Bronchus fibroblast of lung (primary cell): ENCODE results near the gene NXPH1. TPM values are rescaled to one million over a fixed set of nuclear protein-coding genes. Genes with fewer than 3 reads are reported as not detected.

ENCODE experiments used
- total RNA-seq: library from RNA; depleted of rRNA; stranded (reverse); fragments of >200 nt; gene quantifications from 2 replicates; pipeline ENCODE4 v1.2.3, GENCODE V29; 2015

The NXPH1 gene
- not detected in 2 replicates for total RNA-seq

DNA sequence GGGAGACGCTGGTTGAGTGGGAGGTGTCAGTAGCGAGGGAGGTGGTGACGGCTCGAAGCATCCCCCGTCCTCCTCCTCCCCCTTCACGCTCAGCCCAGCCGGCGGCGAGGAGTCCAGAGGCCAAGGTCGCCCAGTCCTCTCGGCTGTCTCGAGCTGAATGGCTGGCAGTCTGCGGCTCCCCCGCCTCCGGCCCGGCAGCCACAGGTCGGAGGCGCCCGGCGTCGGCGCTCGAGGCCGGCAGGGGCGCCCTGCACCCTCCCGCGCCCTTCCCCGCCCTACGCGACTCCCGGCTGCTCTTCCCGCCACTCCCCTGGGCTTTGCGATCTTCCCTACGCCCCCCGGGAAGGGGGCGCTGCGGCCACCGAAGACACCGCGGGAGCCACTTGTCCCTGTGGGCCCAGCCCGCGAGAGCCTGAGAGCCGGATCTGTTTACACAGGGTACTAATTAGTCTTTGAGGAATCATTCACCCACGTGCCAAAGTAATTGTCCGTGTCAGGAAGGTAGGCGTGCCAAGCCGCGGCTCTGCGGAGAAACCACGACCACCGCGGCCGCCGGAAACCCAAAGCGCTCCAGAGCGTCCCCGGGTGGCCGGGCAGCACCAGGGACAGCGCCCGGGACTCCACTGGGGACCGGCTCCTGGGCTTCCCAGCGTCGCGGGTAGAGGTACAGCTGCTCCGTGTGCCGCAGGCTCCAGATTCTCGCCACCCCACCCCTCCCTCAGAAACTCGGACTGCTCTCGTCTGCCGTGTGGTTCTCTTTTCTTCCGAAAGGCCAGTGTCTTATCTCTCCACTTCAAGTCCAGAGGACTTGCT is at the start of gene NXPH1:
Gene NXPH1 (plus strand): TSS at position 133 of the 813 bp plus-strand sequence.

Other genes with a start within 250 kb of the NXPH1 start
- 1.0 TPM in 2 replicates for gene ICA1, start 171.4 kb upstream of the NXPH1 start, total RNA-seq